HepG2 (cell line): ENCODE results near the gene PGRMC2. TPM values are rescaled to one million over a fixed set of nuclear protein-coding genes. Genes with fewer than 3 reads are reported as not detected.

ENCODE experiments used
- ATAC-seq: fragments of 200-7000 bp; cut with Tn5 transposase; 3 replicates; pipeline ENCODE4 v1.9.1; 2020; ENCODE audit warnings: mild to moderate bottlenecking, moderate library complexity
- BruUV-seq: library from RNA; stranded (reverse); fragments of 400-500 nt; replicated peaks from 2 replicates; lab custom pipeline; 2021; lab: Mats Ljungman, UMichigan
- CTCF ChIA-PET: fragments of 300-600 bp; formaldehyde crosslinking; extraction: SDS; loops from one replicate; lab custom pipeline; 2021; ENCODE audit warnings: low total read pairs, inconsistent platforms, low intra/inter-chr PET ratio; lab: Yijun Ruan, JAX
- POLR2A ChIA-PET: fragments of 350-600 bp; sonication (Branson Sonifier 250); formaldehyde crosslinking; loops from one replicate; lab custom pipeline; 2020; ENCODE audit warnings: antibody characterized with exemption, inconsistent platforms; lab: Yijun Ruan, JAX
- DNase-seq: peaks from one replicate; pipeline ENCODE4 v3.0.0-alpha.2; 2015; ENCODE audit warnings: low spot score
- FAIRE-seq: peaks from 3 replicates; lab custom pipeline; 2011; peaks lifted over from hg19 to GRCh38; lab: Jason Lieb, UNC
- H2AFZ ChIP-seq: one replicate; pipeline ENCODE4 v1.6.1; 2011; ENCODE audit warnings: low read length, inconsistent platforms
- H3K27ac ChIP-seq: fragments of 300-600 bp; 3 replicates; pipeline ENCODE4 v1.8.0; 2011; ENCODE audit warnings: mixed run types, mild to moderate bottlenecking, mixed read lengths, low read length, inconsistent platforms; ENCODE audit not compliant: insufficient read depth; ENCODE audit errors: extremely low read length
- H3K27me3 ChIP-seq, 2 experiments: fragments of 200-600 bp in 1 of 2; 2 replicates in 1 of 2; 3 replicates in 1 of 2; pipeline versions ENCODE4 v1.6.0 to v1.8.0; 2011; ENCODE audit warnings: low read length in 2 of 2, mild to moderate bottlenecking in 2 of 2, moderate library complexity in 2 of 2, inconsistent platforms in 1 of 2; ENCODE audit not compliant: insufficient read depth in 2 of 2, control insufficient read depth in 1 of 2
- H3K36me3 ChIP-seq, 2 experiments: fragments of 200-600 bp in 1 of 2; replicated peaks in 1 of 2; 2 replicates in 1 of 2; 3 replicates in 1 of 2; pipeline versions ENCODE4 v1.5.1 to v1.8.0; 2011; ENCODE audit warnings: low read length in 2 of 2, inconsistent platforms in 1 of 2; ENCODE audit not compliant: insufficient read depth in 2 of 2, control insufficient read depth in 1 of 2
- H3K4me1 ChIP-seq: 2 replicates; pipeline ENCODE4 v1.5.1; 2012; ENCODE audit warnings: low read length, inconsistent platforms; ENCODE audit not compliant: insufficient read depth
- H3K4me2 ChIP-seq: 2 replicates; pipeline ENCODE4 v1.6.0; 2011; ENCODE audit warnings: low read depth, low read length, inconsistent platforms
- H3K4me3 ChIP-seq, 3 experiments: fragments of 200-600 bp in 1 of 3; sonication (generic), shearing (Covaris generic) in 1 of 3; replicated peaks in 1 of 3; 2 replicates each; pipeline ENCODE4 v1.5.1; 2011 to 2016; ENCODE audit warnings: low read length in 3 of 3, inconsistent platforms in 2 of 3, low read depth in 2 of 3, mild to moderate bottlenecking in 2 of 3, control low read depth in 1 of 3, mixed read lengths in 1 of 3; ENCODE audit not compliant: insufficient read depth in 1 of 3
- H3K79me2 ChIP-seq: one replicate; pipeline ENCODE4 v1.6.1; 2011; ENCODE audit warnings: low read length, inconsistent platforms; ENCODE audit not compliant: insufficient read depth
- H3K9ac ChIP-seq: 2 replicates; pipeline ENCODE4 v1.6.0; 2011; ENCODE audit warnings: mild to moderate bottlenecking, low read depth, low read length, inconsistent platforms; ENCODE audit not compliant: insufficient read depth
- H3K9me3 ChIP-seq: 2 replicates; pipeline ENCODE4 v1.5.1; 2012; ENCODE audit warnings: mild to moderate bottlenecking, low read length
- H4K20me1 ChIP-seq: 2 replicates; pipeline ENCODE4 v1.6.0; 2011; ENCODE audit warnings: inconsistent platforms, mild to moderate bottlenecking, low read length, moderate library complexity; ENCODE audit not compliant: insufficient read depth
- AGO2 ChIP-seq: fragments of 200-400 bp; formaldehyde crosslinking; optimal IDR thresholded peaks from 2 replicates; pipeline ENCODE3; 2017; ENCODE audit warnings: mild to moderate bottlenecking, low read depth, low read length, moderate library complexity
- ARNT2 ChIP-seq: sonication (generic); formaldehyde crosslinking; IDR thresholded peaks from 2 replicates; pipeline ENCODE4 v1.8.0; 2022; ENCODE audit warnings: mild to moderate bottlenecking, low read depth, missing genetic modification reagents, moderate library complexity
- BHLHE40 ChIP-seq: IDR thresholded peaks from 2 replicates; pipeline ENCODE4 v1.6.1; 2011; ENCODE audit warnings: low read length, improper control_type of control experiment
- CREM ChIP-seq, 2 experiments: sonication (generic) in 1 of 2; formaldehyde crosslinking in 1 of 2; IDR thresholded peaks; 2 replicates each; pipeline versions ENCODE4 v1.4.0 to v1.6.1; 2016 to 2020; ENCODE audit warnings: antibody characterized with exemption in 1 of 2, mild to moderate bottlenecking in 1 of 2, missing genetic modification reagents in 1 of 2
- DBP ChIP-seq: sonication (generic); formaldehyde crosslinking; IDR thresholded peaks from 2 replicates; pipeline ENCODE4 v1.4.0; 2020; ENCODE audit warnings: missing genetic modification reagents; ENCODE audit errors: not compliant biosample characterization
- HIVEP1 ChIP-seq: sonication (generic); formaldehyde crosslinking; IDR thresholded peaks from 2 replicates; pipeline ENCODE4 v1.4.0; 2020; ENCODE audit warnings: mild to moderate bottlenecking, missing genetic modification reagents
- REL ChIP-seq: sonication (generic); formaldehyde crosslinking; conservative IDR thresholded peaks from 2 replicates; pipeline ENCODE4 v1.8.0; 2022; ENCODE audit warnings: mild to moderate bottlenecking, missing genetic modification reagents, moderate library complexity
- RORA ChIP-seq: sonication (generic); formaldehyde crosslinking; IDR thresholded peaks from 2 replicates; pipeline ENCODE4 v1.5.0; 2020; ENCODE audit warnings: mild to moderate bottlenecking, missing genetic modification reagents, moderate library complexity
- SIN3A ChIP-seq: IDR thresholded peaks from 2 replicates; pipeline ENCODE4 v1.6.1; 2011; ENCODE audit warnings: low read depth, mild to moderate bottlenecking, control low read depth, low read length, borderline replicate concordance
- SIX1 ChIP-seq: sonication (generic); formaldehyde crosslinking; IDR thresholded peaks from 2 replicates; pipeline ENCODE4 v1.4.0; 2020; ENCODE audit warnings: missing genetic modification reagents, borderline replicate concordance
- STAT5B ChIP-seq: sonication (generic); formaldehyde crosslinking; IDR thresholded peaks from 2 replicates; pipeline ENCODE4 v1.4.0; 2020; ENCODE audit warnings: missing genetic modification reagents
- TP53 ChIP-seq: sonication (generic); formaldehyde crosslinking; conservative IDR thresholded peaks from 2 replicates; pipeline ENCODE4 v1.4.0; 2020; ENCODE audit warnings: missing genetic modification reagents
- ZFP82 ChIP-seq: sonication (generic); formaldehyde crosslinking; IDR thresholded peaks from 2 replicates; pipeline ENCODE4 v1.5.1; 2020; ENCODE audit warnings: mild to moderate bottlenecking, missing genetic modification reagents, borderline replicate concordance
- ZNF101 ChIP-seq: sonication (generic); formaldehyde crosslinking; IDR thresholded peaks from 2 replicates; pipeline ENCODE4 v1.4.0; 2020; ENCODE audit warnings: mild to moderate bottlenecking, low read depth, missing genetic modification reagents, borderline replicate concordance
- ZNF44 ChIP-seq: sonication (generic); formaldehyde crosslinking; IDR thresholded peaks from 2 replicates; pipeline ENCODE4 v1.5.1; 2020; ENCODE audit warnings: mild to moderate bottlenecking, missing genetic modification reagents
- ZNF660 ChIP-seq: sonication (generic); formaldehyde crosslinking; IDR thresholded peaks from 2 replicates; pipeline ENCODE4 v1.5.1; 2020; ENCODE audit warnings: mild to moderate bottlenecking, low read depth, missing genetic modification reagents, borderline replicate concordance
- ZNF670 ChIP-seq: sonication (generic); formaldehyde crosslinking; IDR thresholded peaks from 2 replicates; pipeline ENCODE4 v1.8.0; 2022; ENCODE audit warnings: mild to moderate bottlenecking, missing genetic modification reagents, borderline replicate concordance
- ZNF7 ChIP-seq: IDR thresholded peaks from 2 replicates; pipeline ENCODE4 v1.6.1; 2016; ENCODE audit warnings: missing biosample characterization, missing genetic modification reagents
- ZSCAN9 ChIP-seq: IDR thresholded peaks from 2 replicates; pipeline ENCODE4 v1.6.1; 2016; ENCODE audit warnings: borderline replicate concordance
- WGBS: methylation state at CpG from one replicate; pipeline ENCODE4 v1.1.6; 2017; ENCODE audit warnings: low lambda C conversion rate; 5-methylcytosine and 5-hydroxymethylcytosine counted together
- in situ Hi-C: cut with HindIII; loops from 2 replicates; pipeline ENCODE4 v1.10.0; 2017; ENCODE audit warnings: low pct_unique_long_range_greater_than_20kb; ENCODE audit not compliant: extremely low pct_ligation_motif_present
- intact Hi-C: fragments of 100-400 bp; cut with micrococcal nuclease; formaldehyde crosslinking; loops from one replicate; pipeline ENCODE4 v1.10.0; 2022; ENCODE audit not compliant: unreplicated experiment
- polyA plus RNA-seq, 8 experiments: library from polyadenylated mRNA; depleted of rRNA in 3 of 8; stranded (reverse) in 7 of 8; unstranded in 1 of 8; fragments of >200 nt; fragmentation: Illumina TruSeq in 4 of 8; extraction: Trizol in 4 of 8; gene quantifications; 2 replicates each; pipeline versions ENCODE4 v1.2.1 to v1.2.3, GENCODE V29; 2011 to 2016; ENCODE audit warnings: low read depth in 4 of 8, missing spikeins in 1 of 8, mixed read lengths in 1 of 8; ENCODE audit not compliant: insufficient read depth in 1 of 8
- total RNA-seq, 5 experiments: library from RNA; depleted of rRNA; stranded (reverse); fragments of >200 nt; fragmentation: Illumina TruSeq; extraction: Trizol; gene quantifications; 2 replicates each; pipeline ENCODE4 v1.2.3, GENCODE V29; 2016; ENCODE audit warnings: low read depth in 1 of 5

Gene PGRMC2
- total and polyA plus RNA-seq, 2 of the 13 experiments (the other 11 are each of a cell fraction or from before 2014, with no cell fraction given), result 16.0 to 19.8 TPM

DNA sequence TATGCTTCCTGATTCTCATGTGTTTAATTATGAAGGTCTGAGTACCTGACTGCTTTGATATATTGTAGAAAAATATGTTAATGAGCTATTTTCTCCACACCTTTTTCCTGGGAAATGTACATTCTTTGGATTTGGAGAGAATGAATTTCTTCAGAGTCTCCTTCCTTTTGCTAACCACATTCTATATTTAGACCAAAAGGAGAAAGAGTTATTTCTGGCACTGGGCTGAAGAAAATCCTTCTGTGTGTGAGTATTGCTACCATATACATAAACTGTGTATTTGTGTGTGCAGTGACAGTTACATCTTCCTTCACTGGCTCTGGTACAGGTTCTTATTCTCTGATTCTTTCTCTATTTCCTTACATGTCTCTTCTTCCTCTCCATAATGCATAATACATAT, 44.5 kb upstream of the PGRMC2 start (continued):
- TF ChIP-seq SIN3A (no peak), ARNT2 (no peak)

DNA sequence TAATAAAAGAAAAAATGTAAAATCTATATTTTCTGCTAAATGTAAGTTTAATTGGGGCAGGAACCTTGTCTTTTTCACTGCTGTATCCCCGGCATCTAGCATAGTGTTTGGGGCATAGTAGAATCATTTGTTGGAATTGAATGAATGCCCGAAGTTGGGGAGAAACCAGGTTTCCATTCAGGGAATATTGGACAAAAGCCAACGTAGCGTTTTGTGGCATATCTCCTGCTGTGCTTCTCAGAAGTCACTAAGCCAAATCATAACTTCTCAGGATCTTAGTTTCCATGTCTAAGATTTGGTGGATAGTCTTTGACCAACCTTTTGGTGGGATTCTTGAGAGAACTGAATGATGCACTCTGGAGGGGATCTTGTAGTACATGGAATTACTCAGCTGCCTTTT, 42.0 kb upstream of the PGRMC2 start:
- WGBS, result 41% methylated on average over 4 of the region's 4 CpGs
- intact Hi-C loops, result no loop called here
- no peaks in the 10 kb centered on the region for H4K20me1 ChIP-seq
- TF ChIP-seq TP53 (no peak), ZNF670 (CRISPR knock-in tag) (no peak), RORA (CRISPR knock-in tag) (no peak), BHLHE40 (no peak), CREM (IDR thresholded peaks at IDR 0.05) (no peak), CREM (CRISPR knock-in tag; IDR thresholded peaks at IDR 0.05) (no peak), AGO2 (no peak), ZNF7 (CRISPR knock-in tag) (no peak), REL (CRISPR knock-in tag) (no peak), DBP (no peak), ZSCAN9 (CRISPR knock-in tag) (no peak), STAT5B (no peak), SIX1 (CRISPR knock-in tag) (no peak), HIVEP1 (CRISPR knock-in tag) (no peak), ZNF660 (CRISPR knock-in tag) (no peak), ZNF101 (CRISPR knock-in tag) (no peak), ZNF44 (CRISPR knock-in tag) (no peak), ZFP82 (CRISPR knock-in tag) (no peak)
- no peak overlapping the region for H2AFZ ChIP-seq
- H3K4me2 ChIP-seq, result no peak overlapping the region
- in situ Hi-C loops, result no loop called here
- H3K79me2 ChIP-seq, result no peaks in the 10 kb centered on the region
- CTCF ChIA-PET, result no interaction called here
- no peaks in the 10 kb centered on the region for H3K9me3 ChIP-seq
- H3K36me3 ChIP-seq, result no peaks in the 10 kb centered on the region
- ATAC-seq, result no peak
- no peak for DNase-seq
- no peak for FAIRE-seq
- no peak overlapping the region for H3K9ac ChIP-seq
- no peak overlapping the region for H3K27ac ChIP-seq
- no peaks in the 10 kb centered on the region; a peak in 1 of 5 replicates for H3K27me3 ChIP-seq
- POLR2A ChIA-PET, result no interaction called here
- no peaks in the 10 kb centered on the region for H3K4me1 ChIP-seq
- H3K4me3 ChIP-seq, result no peak overlapping the region
- BruUV-seq, result no TSS peak
